ENCODE measurements around the gene PCBP3.
"Not testable (repeated sequence)": the region's sequence is repeated elsewhere in the genome, so short reads cannot be mapped to it uniquely, and the experiment has no call there.

PCBP3 gene

DNA sequence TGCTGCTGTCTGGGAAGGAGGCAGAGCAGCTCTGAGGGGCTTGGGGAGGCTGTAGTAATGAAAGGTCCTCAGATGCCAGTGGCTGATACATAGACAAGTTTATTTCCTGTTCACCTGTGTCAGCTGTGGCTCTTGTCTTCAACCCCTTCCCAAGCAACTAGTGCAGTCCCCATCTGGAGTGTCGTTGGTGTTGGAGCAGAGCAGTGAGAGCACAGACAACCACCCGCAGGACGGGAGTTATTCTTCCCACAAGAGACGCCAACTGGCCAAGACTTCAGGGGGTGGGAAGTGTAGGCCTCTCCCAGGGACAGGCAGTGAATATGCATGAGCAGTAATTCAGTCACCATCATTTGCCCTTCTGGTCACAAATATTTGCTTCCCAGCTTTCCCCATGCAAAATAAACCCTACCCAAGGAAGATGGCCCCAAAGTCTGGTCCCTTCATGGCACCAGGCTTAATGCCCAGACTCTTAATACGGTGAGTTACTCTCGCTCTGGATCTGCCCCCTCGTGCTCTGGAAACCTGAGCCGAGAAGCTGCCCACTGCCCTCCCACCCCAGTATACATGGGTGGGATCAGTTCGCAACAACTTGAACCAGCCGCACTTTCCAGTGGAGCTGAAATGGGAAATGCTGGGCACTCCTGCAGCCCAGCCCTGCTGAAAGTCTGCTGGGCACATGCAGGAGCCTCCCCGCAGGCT, 184.5 kb downstream of the PCBP3 start:
- DNase-seq (ENCODE audit: low read depth in 2 of 2): no peak

- no peak for DNase-seq (ENCODE audit: low read depth in 2 of 2)
Measured at GRCh38 chr21:45828580-45829570, 185.3 kb downstream of the PCBP3 start.

GRCh38 chr21:45829668-45830067, 186.1 kb downstream of the PCBP3 start:
- no peak for DNase-seq (ENCODE audit: low read depth in 2 of 2)

- no peak for DNase-seq (ENCODE audit: low read depth in 2 of 2)
Measured at GRCh38 chr21:45830221-45830640, 186.7 kb downstream of the PCBP3 start.

DNA sequence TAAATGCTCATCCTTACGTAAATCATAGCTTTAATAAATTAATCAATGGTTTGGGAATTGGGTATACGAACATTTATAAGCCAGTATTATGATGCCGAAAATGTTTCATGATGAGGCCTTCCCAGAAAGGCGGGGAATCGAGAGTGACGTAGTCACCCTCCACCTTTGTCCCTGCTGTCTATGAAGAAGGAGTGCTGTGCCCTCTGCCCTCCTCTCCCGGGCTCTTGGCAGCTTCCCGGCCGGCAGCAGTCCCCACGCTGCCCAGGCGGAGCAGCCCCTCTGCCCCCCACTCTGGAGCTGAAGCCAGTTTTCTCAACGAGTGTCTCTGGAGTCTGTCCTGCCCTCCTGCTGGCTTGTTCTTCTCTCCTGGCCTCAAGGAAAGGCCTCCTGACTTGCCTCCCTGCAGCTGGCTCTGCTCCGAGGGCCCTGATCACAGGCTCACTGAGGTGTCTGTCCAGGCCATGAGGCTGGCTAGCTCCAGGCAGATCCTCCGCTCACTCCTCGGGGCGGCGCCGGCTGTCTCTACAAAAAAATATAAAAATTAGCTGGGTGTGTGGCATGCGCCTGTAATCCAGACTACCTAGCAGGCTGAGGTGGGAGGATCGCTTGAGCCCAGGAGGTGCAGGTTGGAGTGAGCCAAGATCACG, 187.3 kb downstream of the PCBP3 start:
- DNase-seq (ENCODE audit: low read depth in 2 of 2): no peak

GRCh38 chr21:45831991-45832740, 188.6 kb downstream of the PCBP3 start:
- no peak for DNase-seq (ENCODE audit: low read depth in 2 of 2)

DNA sequence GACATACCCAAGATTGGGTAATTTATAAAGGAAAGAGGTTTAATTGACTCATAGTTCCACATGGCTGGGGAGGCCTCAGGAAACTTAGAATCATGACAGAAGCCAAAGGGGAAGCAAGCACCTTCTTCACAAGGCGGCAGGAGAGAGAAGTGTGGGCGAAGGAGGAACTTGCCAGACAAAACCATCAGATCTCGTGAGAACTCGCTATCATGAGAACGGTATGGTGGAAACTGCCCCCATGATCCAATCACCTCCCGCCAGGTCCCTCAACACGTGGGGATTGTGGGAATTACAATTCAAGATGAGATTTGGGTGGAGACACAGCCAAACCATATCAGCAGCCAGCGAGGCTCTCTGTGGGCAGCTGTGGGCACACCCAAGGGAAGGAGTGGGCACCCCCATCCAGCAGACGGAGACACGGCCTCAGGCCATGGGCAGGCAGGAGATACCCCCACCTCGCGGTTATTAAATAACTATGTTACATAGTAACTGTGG, 189.3 kb downstream of the PCBP3 start:
- not testable (repeated sequence) for DNase-seq (ENCODE audit: low read depth in 2 of 2)

- no peak for DNase-seq (ENCODE audit: low read depth in 2 of 2)
Measured at GRCh38 chr21:45833414-45833813, 189.9 kb downstream of the PCBP3 start.

GRCh38 chr21:45834026-45834715, 190.6 kb downstream of the PCBP3 start:
- DNase-seq (ENCODE audit: low read depth in 2 of 2): no peak

GRCh38 chr21:45834821-45835293, 191.3 kb downstream of the PCBP3 start:
- no peak for DNase-seq (ENCODE audit: low read depth in 2 of 2)

- no peak for DNase-seq (ENCODE audit: low read depth in 2 of 2)
Measured at GRCh38 chr21:45835301-45836267, 192.1 kb downstream of the PCBP3 start.

DNA sequence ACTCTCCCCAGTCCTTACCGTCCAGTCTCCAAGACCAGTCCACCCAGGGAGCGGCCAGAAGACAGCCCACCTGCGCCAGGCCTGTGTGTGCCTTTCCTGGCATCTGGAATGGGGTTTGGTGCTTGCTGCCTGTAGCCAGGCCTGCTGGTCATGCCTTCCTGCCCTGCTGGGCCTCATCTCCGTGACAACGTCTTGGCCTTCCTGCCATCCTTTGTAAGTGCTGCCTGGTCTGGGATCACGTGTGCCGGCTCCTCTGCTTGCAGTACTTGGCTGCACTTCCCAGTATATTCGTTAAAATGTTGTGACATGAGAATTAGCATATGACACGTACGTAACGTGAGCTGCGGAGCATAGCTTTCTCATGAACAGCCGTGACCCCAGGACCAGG, 192.7 kb downstream of the PCBP3 start:
- DNase-seq (ENCODE audit: low read depth in 2 of 2): no peak

- DNase-seq (ENCODE audit: low read depth in 2 of 2): no peak
Measured at GRCh38 chr21:45836694-45837670, 193.5 kb downstream of the PCBP3 start.

DNA sequence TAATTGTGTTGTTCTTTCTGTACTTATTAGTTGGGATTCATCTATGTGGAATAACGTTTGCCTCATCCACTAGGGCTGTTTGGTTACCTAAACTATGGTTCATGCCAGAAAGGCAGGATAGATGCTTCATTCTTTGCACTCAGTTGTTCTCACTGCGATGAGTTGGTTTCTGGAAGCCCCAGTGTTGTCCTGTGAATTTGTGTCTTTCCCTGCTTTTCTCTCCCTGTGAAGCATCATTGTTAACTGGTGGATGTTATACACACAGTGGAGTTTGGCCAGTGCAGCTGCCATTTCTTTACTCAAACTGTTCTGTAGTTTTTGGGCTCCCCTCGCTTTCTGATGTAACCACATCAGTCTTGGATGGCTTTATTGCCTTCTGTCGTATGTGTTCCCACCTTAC, 194.4 kb downstream of the PCBP3 start:
- DNase-seq (ENCODE audit: low read depth in 2 of 2): no peak

DNA sequence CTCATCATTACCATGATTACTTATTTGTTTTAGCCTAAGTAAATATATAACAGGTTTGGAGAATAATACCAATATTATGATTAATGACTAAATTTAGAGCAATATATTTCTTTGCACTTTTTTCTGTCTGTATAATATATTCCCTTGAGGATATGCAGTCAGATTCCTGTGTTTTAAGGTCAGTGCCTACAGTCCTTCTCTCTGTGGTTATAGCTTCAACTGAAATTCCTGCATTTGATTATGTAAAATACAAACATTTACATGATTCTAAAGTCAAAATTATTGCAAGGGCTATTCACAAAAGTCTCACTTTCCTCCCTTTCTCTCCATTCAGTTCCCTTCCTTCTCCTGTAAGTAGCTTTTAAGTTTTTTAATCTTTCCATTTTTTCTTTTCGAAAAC, 195.1 kb downstream of the PCBP3 start:
- DNase-seq (ENCODE audit: low read depth in 2 of 2): no peak

DNA sequence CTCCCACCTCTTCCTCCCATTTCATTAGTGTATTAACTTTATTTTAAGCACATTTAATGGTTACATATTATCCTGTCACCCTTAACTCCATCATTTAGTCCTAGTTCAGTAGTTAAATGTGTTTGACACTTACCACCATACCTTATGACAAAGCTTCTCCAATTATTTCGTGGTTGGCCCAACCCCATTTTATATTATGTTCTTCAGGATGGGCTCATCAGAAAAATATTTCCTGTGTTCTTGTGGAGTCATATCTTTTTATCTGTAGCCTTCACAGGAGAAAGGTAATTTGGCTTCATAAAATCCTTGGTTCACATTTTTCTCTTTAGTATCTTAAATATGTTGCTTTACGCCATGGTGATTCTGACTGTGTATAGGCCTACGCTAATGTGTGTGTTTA, 195.7 kb downstream of the PCBP3 start:
- DNase-seq (ENCODE audit: low read depth in 2 of 2): no peak

DNA sequence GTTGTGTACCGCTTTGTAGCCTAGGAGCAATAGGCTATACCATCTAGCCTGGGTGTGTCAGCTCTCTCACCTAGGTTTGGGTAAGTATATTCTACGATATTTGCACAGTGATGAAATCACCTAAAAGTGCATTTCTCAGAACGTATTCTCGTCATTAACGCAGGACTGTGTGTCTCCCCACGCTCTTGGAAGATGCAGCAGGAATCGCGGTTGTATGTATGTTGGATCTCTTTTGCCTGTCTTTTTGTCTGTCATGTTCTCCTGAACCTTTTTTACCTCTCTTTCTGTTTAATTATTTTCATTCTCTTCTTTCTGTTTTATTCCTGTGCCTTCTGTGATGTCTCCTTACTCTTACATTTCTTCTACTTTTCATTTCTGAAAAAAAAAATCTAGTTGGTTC, 197.5 kb downstream of the PCBP3 start:
- DNase-seq (ENCODE audit: low read depth in 2 of 2): no peak

- DNase-seq (ENCODE audit: low read depth in 2 of 2): no peak
Measured at GRCh38 chr21:45843426-45843825, 199.9 kb downstream of the PCBP3 start.

All from activated CD8-positive, alpha-beta memory T cell treated with anti-CD3 and anti-CD28 coated beads for 4 hours (primary cell).